Hepatocyte (in vitro differentiated cells): ENCODE data around the gene ORC3. TPM values are rescaled to one million over a fixed set of nuclear protein-coding genes. Genes with fewer than 3 reads are reported as not detected.

Experiments used
- DNase-seq: peaks from one replicate; pipeline ENCODE4 v3.0.0-alpha.2; 2016; ENCODE audit warnings: low spot score
- H2AFZ ChIP-seq: fragments of 200-600 bp; sonication (generic); 2 replicates; pipeline ENCODE4 v1.6.0; 2016; ENCODE audit warnings: antibody characterized with exemption, mild to moderate bottlenecking
- H3K27ac ChIP-seq: fragments of 200-600 bp; sonication (generic); 2 replicates; pipeline ENCODE4 v1.5.1; 2016; ENCODE audit warnings: mild to moderate bottlenecking
- H3K27me3 ChIP-seq: fragments of 200-600 bp; sonication (generic); 2 replicates; pipeline ENCODE4 v1.6.1; 2016
- H3K36me3 ChIP-seq: fragments of 200-600 bp; sonication (generic); replicated peaks from 2 replicates; pipeline ENCODE4 v1.5.1; 2016; ENCODE audit warnings: low read depth; ENCODE audit not compliant: insufficient read depth
- H3K4me1 ChIP-seq: fragments of 200-600 bp; sonication (generic); 2 replicates; pipeline ENCODE4 v1.5.1; 2016; ENCODE audit warnings: mild to moderate bottlenecking, moderate library complexity; ENCODE audit not compliant: insufficient read depth
- H3K4me2 ChIP-seq: fragments of 200-600 bp; sonication (generic); 2 replicates; pipeline ENCODE4 v1.6.0; 2016
- H3K4me3 ChIP-seq: fragments of 200-600 bp; sonication (generic); 2 replicates; pipeline ENCODE4 v1.5.1; 2016; ENCODE audit warnings: mild to moderate bottlenecking
- H3K79me2 ChIP-seq: fragments of 200-600 bp; sonication (generic); 2 replicates; pipeline ENCODE4 v1.6.0; 2017; ENCODE audit warnings: mild to moderate bottlenecking
- H3K9me2 ChIP-seq: fragments of 200-600 bp; sonication (generic); replicated peaks from 2 replicates; pipeline ENCODE4 v1.6.0; 2017; ENCODE audit warnings: mild to moderate bottlenecking; ENCODE audit not compliant: insufficient read depth
- H3K9me3 ChIP-seq: fragments of 200-600 bp; sonication (generic); 2 replicates; pipeline ENCODE4 v1.5.1; 2016; ENCODE audit warnings: low read depth, mild to moderate bottlenecking
- H4K20me1 ChIP-seq: fragments of 200-600 bp; sonication (generic); 2 replicates; pipeline ENCODE4 v1.6.0; 2016; ENCODE audit warnings: mild to moderate bottlenecking; ENCODE audit not compliant: insufficient read depth, poor library complexity, severe bottlenecking
- EZH2 ChIP-seq: fragments of 200-600 bp; sonication (generic); IDR thresholded peaks from 2 replicates; pipeline ENCODE4 v1.6.1; 2016; ENCODE audit warnings: antibody characterized with exemption, mild to moderate bottlenecking, borderline replicate concordance
- EZH2phosphoT487 ChIP-seq: fragments of 200-600 bp; sonication (generic); IDR thresholded peaks from one replicate; pipeline ENCODE4 v1.6.1; 2018; ENCODE audit warnings: antibody characterized with exemption, mild to moderate bottlenecking, low read depth, moderate library complexity; ENCODE audit not compliant: unreplicated experiment, severe bottlenecking
- WGBS: methylation state at CpG from one replicate; pipeline ENCODE4 v1.1.6; 2016; ENCODE audit warnings: low lambda C conversion rate; ENCODE audit errors: missing lambda C conversion rate; 5-methylcytosine and 5-hydroxymethylcytosine counted together
- polyA plus RNA-seq: library from polyadenylated mRNA; unstranded; fragments of >200 nt; fragmentation: Nextera tagmentation; extraction: Ambion mirVana; gene quantifications from 2 replicates; pipeline ENCODE4 v1.2.1, GENCODE V29; 2016
- total RNA-seq: library from RNA; depleted of rRNA; stranded (reverse); fragments of >200 nt; gene quantifications from 2 replicates; pipeline ENCODE4 v1.2.3, GENCODE V29; 2014
- TF ChIP-seq, protein P1 (sequence below): fragments of 200-600 bp; sonication (generic); IDR thresholded peaks from 2 replicates; pipeline ENCODE4 v1.5.1; 2016; ENCODE audit warnings: antibody characterized with exemption, mild to moderate bottlenecking; ENCODE audit not compliant: poor library complexity

Gene ORC3
- total and polyA plus RNA-seq, 2 experiments from 2014 or later: 19.6 to 24.2 TPM

DNA sequence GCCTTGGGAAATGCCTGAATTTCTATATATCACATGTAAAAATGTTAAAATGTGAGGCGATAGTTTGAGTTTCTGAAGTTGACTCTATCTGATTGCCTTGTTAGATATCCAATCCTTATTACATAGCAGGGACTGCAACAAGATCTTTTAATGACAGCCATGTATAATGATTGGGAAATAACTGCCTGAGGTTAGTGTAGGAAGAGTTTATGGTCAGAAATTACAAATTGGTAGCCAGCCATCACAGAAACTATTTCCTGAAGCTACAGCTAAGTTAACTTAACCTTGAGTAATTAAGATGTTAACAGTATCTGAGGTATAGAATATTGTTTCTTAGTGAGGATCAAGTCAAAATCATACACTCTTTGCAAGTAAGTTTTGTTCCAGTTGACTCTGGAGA lies 71.1 kb downstream of the ORC3 start:
- H3K27me3 ChIP-seq: no peaks in the 10 kb centered on the region
- H3K4me1 ChIP-seq: peaks cover 8% of the 10 kb centered on the region
- no peaks in the 10 kb centered on the region for H3K9me3 ChIP-seq
- TF ChIP-seq EZH2phosphoT487 (no peak), EZH2 (no peak)
- TF ChIP-seq, protein P1, sequence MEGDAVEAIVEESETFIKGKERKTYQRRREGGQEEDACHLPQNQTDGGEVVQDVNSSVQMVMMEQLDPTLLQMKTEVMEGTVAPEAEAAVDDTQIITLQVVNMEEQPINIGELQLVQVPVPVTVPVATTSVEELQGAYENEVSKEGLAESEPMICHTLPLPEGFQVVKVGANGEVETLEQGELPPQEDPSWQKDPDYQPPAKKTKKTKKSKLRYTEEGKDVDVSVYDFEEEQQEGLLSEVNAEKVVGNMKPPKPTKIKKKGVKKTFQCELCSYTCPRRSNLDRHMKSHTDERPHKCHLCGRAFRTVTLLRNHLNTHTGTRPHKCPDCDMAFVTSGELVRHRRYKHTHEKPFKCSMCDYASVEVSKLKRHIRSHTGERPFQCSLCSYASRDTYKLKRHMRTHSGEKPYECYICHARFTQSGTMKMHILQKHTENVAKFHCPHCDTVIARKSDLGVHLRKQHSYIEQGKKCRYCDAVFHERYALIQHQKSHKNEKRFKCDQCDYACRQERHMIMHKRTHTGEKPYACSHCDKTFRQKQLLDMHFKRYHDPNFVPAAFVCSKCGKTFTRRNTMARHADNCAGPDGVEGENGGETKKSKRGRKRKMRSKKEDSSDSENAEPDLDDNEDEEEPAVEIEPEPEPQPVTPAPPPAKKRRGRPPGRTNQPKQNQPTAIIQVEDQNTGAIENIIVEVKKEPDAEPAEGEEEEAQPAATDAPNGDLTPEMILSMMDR: no peak
- 92% methylated on average over 1 of the region's 1 CpG for WGBS
- no peaks in the 10 kb centered on the region for H4K20me1 ChIP-seq
- no peak overlapping the region for H2AFZ ChIP-seq
- no peak overlapping the region for H3K4me3 ChIP-seq
- H3K27ac ChIP-seq: peak overlapping the region; percentile 18
- no peaks in the 10 kb centered on the region for H3K36me3 ChIP-seq
- H3K79me2 ChIP-seq: no peaks in the 10 kb centered on the region
- H3K4me2 ChIP-seq: no peak overlapping the region
- no peaks in the 10 kb centered on the region for H3K9me2 ChIP-seq
- DNase-seq: no peak

DNA sequence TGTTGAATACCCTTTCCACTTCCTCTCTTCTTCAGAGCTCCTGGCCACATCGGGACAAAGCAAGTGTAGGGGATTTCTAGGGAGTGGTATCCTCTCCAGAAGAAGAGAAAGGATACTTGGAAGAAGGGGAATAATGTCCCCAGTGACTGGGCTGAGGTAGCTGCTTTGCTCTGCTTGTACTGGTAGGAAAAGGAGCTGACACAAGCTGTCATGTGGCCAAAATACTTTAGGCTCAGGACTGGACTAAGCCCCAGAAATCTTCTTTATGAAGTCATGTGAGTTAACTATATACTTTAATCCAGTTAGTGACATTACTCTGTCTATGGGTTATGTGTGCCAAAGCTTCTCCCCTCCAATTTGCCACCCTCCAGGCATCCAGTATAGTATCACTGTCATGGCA lies 71.6 kb downstream of the ORC3 start:
- Histone ChIP-seq H2AFZ (no peak overlapping the region), H3K36me3 (no peaks in the 10 kb centered on the region), H3K9me2 (no peaks in the 10 kb centered on the region), H3K79me2 (no peaks in the 10 kb centered on the region), H3K4me2 (no peak overlapping the region), H3K4me1 (peaks cover 8% of the 10 kb centered on the region), H4K20me1 (no peaks in the 10 kb centered on the region), H3K27me3 (no peaks in the 10 kb centered on the region), H3K4me3 (no peak overlapping the region), H3K9me3 (no peaks in the 10 kb centered on the region), H3K27ac (peak overlapping the region; percentile 18)
- TF ChIP-seq, protein P1: no peak
- TF ChIP-seq EZH2: no peak
- 89% methylated on average over 1 of the region's 1 CpG for WGBS
- no peak for DNase-seq

DNA sequence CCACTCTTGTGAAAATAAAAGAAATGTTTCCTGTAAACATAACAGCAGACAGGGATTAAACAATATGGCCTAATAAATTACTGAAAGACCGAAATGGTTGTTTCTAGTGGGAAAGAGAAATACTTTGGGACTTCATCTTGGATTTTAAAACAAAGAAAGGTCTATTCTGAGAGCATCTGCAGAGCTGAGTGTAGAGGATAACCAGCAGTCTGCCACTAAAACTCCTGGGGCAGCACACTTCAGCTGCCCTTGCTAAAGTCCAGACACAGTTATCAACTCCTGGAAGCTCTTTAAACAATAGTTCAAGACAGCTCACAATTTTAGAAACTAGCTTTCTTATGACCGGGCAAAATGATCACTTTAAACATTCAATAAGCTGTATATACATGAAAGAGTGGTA lies 73.5 kb downstream of the ORC3 start:
- Histone ChIP-seq H3K9me2 (no peaks in the 10 kb centered on the region), H3K4me2 (peak overlapping the region; percentile 11), H3K4me1 (peaks cover 8% of the 10 kb centered on the region), H3K27me3 (no peaks in the 10 kb centered on the region), H3K36me3 (no peaks in the 10 kb centered on the region), H3K9me3 (no peaks in the 10 kb centered on the region), H4K20me1 (no peaks in the 10 kb centered on the region), H2AFZ (no peak overlapping the region), H3K79me2 (no peaks in the 10 kb centered on the region), H3K27ac (peak overlapping the region; percentile 35), H3K4me3 (no peak overlapping the region)
- WGBS: 30% methylated on average over 2 of the region's 2 CpGs
- no peak for TF ChIP-seq EZH2
- TF ChIP-seq, protein P1: no peak
- no peak for TF ChIP-seq EZH2phosphoT487
- no peak for DNase-seq

DNA sequence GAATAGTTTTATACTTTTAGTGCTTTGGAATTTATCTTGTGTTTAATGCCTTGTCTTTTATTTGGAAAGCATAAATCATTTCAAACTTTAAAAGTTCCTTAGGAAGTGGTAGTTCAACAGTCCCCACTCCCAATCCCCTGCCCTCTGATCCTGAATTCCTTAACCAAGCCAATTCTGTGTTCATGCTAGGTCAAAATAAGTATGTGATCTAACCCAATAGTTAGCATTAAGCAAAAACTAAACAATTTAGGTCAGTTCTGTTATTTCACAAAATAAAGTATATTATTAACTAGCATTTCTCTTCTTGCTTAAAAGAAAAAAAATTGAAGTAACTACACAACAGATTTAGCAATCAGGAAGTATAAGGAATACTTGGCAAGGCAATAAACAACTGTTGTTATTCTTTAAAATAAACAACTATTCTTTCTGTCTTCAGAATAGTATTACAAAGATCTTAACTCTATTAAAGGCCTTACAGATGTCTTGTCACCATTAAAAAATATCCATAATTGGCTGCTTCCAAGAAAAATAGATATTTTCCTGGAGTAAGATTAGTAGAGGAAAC lies 75.1 kb downstream of the ORC3 start:
- no peak overlapping the region for H3K4me2 ChIP-seq
- H3K9me3 ChIP-seq: no peaks in the 10 kb centered on the region
- DNase-seq: no peak
- no peaks in the 10 kb centered on the region for H3K36me3 ChIP-seq
- H4K20me1 ChIP-seq: no peaks in the 10 kb centered on the region
- TF ChIP-seq EZH2 (no peak), EZH2phosphoT487 (no peak)
- TF ChIP-seq, protein P1: no peak
- H3K27ac ChIP-seq: no peak overlapping the region
- no peak overlapping the region for H2AFZ ChIP-seq
- H3K4me3 ChIP-seq: no peak overlapping the region
- H3K27me3 ChIP-seq: no peaks in the 10 kb centered on the region
- H3K79me2 ChIP-seq: no peaks in the 10 kb centered on the region
- no peaks in the 10 kb centered on the region for H3K9me2 ChIP-seq
- H3K4me1 ChIP-seq: peaks cover 8% of the 10 kb centered on the region
